SJCRH30 (cell line): ENCODE data around the gene GNA15. TPM values are rescaled to one million over a fixed set of nuclear protein-coding genes. Genes with fewer than 3 reads are reported as not detected.

Source experiments
- DNase-seq, 2 experiments: peaks; one replicate each; pipeline ENCODE4 v3.0.0-alpha.2; 2015 to 2020
- H3K27ac ChIP-seq: fragments of 250-450 bp; sonication (Bioruptor Pico); 2 replicates; pipeline ENCODE4 v1.5.1; 2020; ENCODE audit warnings: mild to moderate bottlenecking, moderate library complexity
- H3K27me3 ChIP-seq: fragments of 250-450 bp; sonication (Bioruptor Pico); 2 replicates; pipeline ENCODE4 v1.5.1; 2020; ENCODE audit warnings: mild to moderate bottlenecking, moderate library complexity
- H3K36me3 ChIP-seq: fragments of 250-450 bp; sonication (Bioruptor Pico); 2 replicates; pipeline ENCODE4 v1.5.1; 2020; ENCODE audit warnings: mild to moderate bottlenecking, moderate library complexity
- H3K4me1 ChIP-seq: fragments of 250-450 bp; sonication (Bioruptor Pico); 2 replicates; pipeline ENCODE4 v1.5.1; 2020; ENCODE audit warnings: mild to moderate bottlenecking, moderate library complexity
- H3K4me3 ChIP-seq: fragments of 250-450 bp; sonication (Bioruptor Pico); 2 replicates; pipeline ENCODE4 v1.5.1; 2020; ENCODE audit warnings: mild to moderate bottlenecking, moderate library complexity
- H3K9me3 ChIP-seq: fragments of 250-450 bp; sonication (Bioruptor Pico); replicated peaks from 2 replicates; pipeline ENCODE4 v1.5.1; 2020; ENCODE audit warnings: mild to moderate bottlenecking, moderate library complexity
- total RNA-seq: library from RNA; depleted of rRNA; stranded (reverse); fragments of >200 nt; shearing (Covaris generic); gene quantifications from 2 replicates; pipeline ENCODE4 v1.2.3, GENCODE V29; 2014

The GNA15 gene
- total RNA-seq, 1 experiment from 2014 or later: 0.59 TPM

- Histone ChIP-seq H3K27ac (no peak overlapping the region), H3K4me3 (no peak overlapping the region), H3K4me1 (no peaks in the 10 kb centered on the region), H3K9me3 (no peaks in the 10 kb centered on the region), H3K27me3 (no peaks in the 10 kb centered on the region), H3K36me3 (no peaks in the 10 kb centered on the region)
- no peak for DNase-seq
Measured at GRCh38 chr19:3100747-3101730, 34.8 kb upstream of the GNA15 start.

- Histone ChIP-seq H3K27me3 (no peaks in the 10 kb centered on the region), H3K9me3 (no peaks in the 10 kb centered on the region), H3K36me3 (no peaks in the 10 kb centered on the region), H3K27ac (no peak overlapping the region), H3K4me1 (no peaks in the 10 kb centered on the region), H3K4me3 (no peak overlapping the region)
- DNase-seq: no peak
Measured at GRCh38 chr19:3102239-3103140, 33.3 kb upstream of the GNA15 start.

- H3K4me3 ChIP-seq: no peak overlapping the region
- no peaks in the 10 kb centered on the region for H3K9me3 ChIP-seq
- H3K27ac ChIP-seq: no peak overlapping the region
- H3K36me3 ChIP-seq: no peaks in the 10 kb centered on the region
- H3K27me3 ChIP-seq: no peaks in the 10 kb centered on the region
- DNase-seq: no peak
- H3K4me1 ChIP-seq: no peaks in the 10 kb centered on the region
Measured at GRCh38 chr19:3104708-3104983, 31.2 kb upstream of the GNA15 start.

- Histone ChIP-seq H3K4me3 (no peak overlapping the region), H3K4me1 (no peaks in the 10 kb centered on the region)
Measured at GRCh38 chr19:3105641-3106508, 30.0 kb upstream of the GNA15 start.

GRCh38 chr19:3106509-3107141, 29.2 kb upstream of the GNA15 start:
- Histone ChIP-seq H3K36me3 (no peaks in the 10 kb centered on the region), H3K4me3 (no peak overlapping the region), H3K27ac (no peak overlapping the region), H3K4me1 (no peaks in the 10 kb centered on the region), H3K9me3 (no peaks in the 10 kb centered on the region), H3K27me3 (no peaks in the 10 kb centered on the region)
- no peak for DNase-seq

More at GRCh38 chr19:3105641-3106508, 30.0 kb upstream of the GNA15 start:
- H3K36me3 ChIP-seq: no peaks in the 10 kb centered on the region
- no peak for DNase-seq
- H3K27ac ChIP-seq: no peak overlapping the region
- H3K9me3 ChIP-seq: no peaks in the 10 kb centered on the region
- no peaks in the 10 kb centered on the region for H3K27me3 ChIP-seq

GRCh38 chr19:3107658-3108057, 28.2 kb upstream of the GNA15 start:
- no peak for DNase-seq
- no peaks in the 10 kb centered on the region for H3K36me3 ChIP-seq

GRCh38 chr19:3108775-3109174, 27.1 kb upstream of the GNA15 start:
- no peaks in the 10 kb centered on the region for H3K36me3 ChIP-seq
- peak; percentile 70 to 81 for DNase-seq
- H3K27me3 ChIP-seq: no peaks in the 10 kb centered on the region
- H3K4me1 ChIP-seq: no peaks in the 10 kb centered on the region
- H3K27ac ChIP-seq: no peak overlapping the region
- no peak overlapping the region for H3K4me3 ChIP-seq
- no peaks in the 10 kb centered on the region for H3K9me3 ChIP-seq

More at GRCh38 chr19:3107658-3108057, 28.2 kb upstream of the GNA15 start:
- Histone ChIP-seq H3K27ac (no peak overlapping the region), H3K4me1 (no peaks in the 10 kb centered on the region), H3K4me3 (no peak overlapping the region), H3K9me3 (no peaks in the 10 kb centered on the region), H3K27me3 (no peaks in the 10 kb centered on the region)

- DNase-seq: no peak
Measured at GRCh38 chr19:3109491-3109890, 26.3 kb upstream of the GNA15 start.

GRCh38 chr19:3110126-3110825, 25.6 kb upstream of the GNA15 start:
- H3K27ac ChIP-seq: no peak overlapping the region
- no peaks in the 10 kb centered on the region for H3K27me3 ChIP-seq
- H3K4me3 ChIP-seq: no peak overlapping the region
- DNase-seq: no peak
- H3K36me3 ChIP-seq: no peaks in the 10 kb centered on the region; the same call in 1 of the 2 replicates
- H3K9me3 ChIP-seq: no peaks in the 10 kb centered on the region
- H3K4me1 ChIP-seq: no peaks in the 10 kb centered on the region

More at GRCh38 chr19:3109491-3109890, 26.3 kb upstream of the GNA15 start:
- Histone ChIP-seq H3K27me3 (no peaks in the 10 kb centered on the region), H3K27ac (no peak overlapping the region), H3K9me3 (no peaks in the 10 kb centered on the region), H3K4me1 (no peaks in the 10 kb centered on the region), H3K36me3 (no peaks in the 10 kb centered on the region), H3K4me3 (no peak overlapping the region)

GRCh38 chr19:3111586-3112247, 24.1 kb upstream of the GNA15 start:
- no peaks in the 10 kb centered on the region for H3K4me1 ChIP-seq
- H3K27me3 ChIP-seq: no peaks in the 10 kb centered on the region
- H3K4me3 ChIP-seq: no peak overlapping the region
- H3K36me3 ChIP-seq: no peaks in the 10 kb centered on the region; the same call in 1 of the 2 replicates
- no peaks in the 10 kb centered on the region for H3K9me3 ChIP-seq
- DNase-seq: no peak
- no peak overlapping the region for H3K27ac ChIP-seq

- H3K4me1 ChIP-seq: no peaks in the 10 kb centered on the region
- H3K27ac ChIP-seq: no peak overlapping the region
- H3K4me3 ChIP-seq: no peak overlapping the region
- H3K36me3 ChIP-seq: no peaks in the 10 kb centered on the region; the same call in 1 of the 2 replicates
- no peaks in the 10 kb centered on the region for H3K27me3 ChIP-seq
- no peak for DNase-seq
- no peaks in the 10 kb centered on the region for H3K9me3 ChIP-seq
Measured at GRCh38 chr19:3112375-3113099, 23.3 kb upstream of the GNA15 start.

- Histone ChIP-seq H3K27me3 (no peaks in the 10 kb centered on the region), H3K4me3 (no peak overlapping the region), H3K4me1 (no peaks in the 10 kb centered on the region), H3K36me3 (no peaks in the 10 kb centered on the region; the same call in 1 of the 2 replicates), H3K27ac (no peak overlapping the region), H3K9me3 (no peaks in the 10 kb centered on the region)
- no peak for DNase-seq
Measured at GRCh38 chr19:3113100-3114017, 22.5 kb upstream of the GNA15 start.
